ENCODE data around the gene NOPCHAP1. TPM values are rescaled to one million over a fixed set of nuclear protein-coding genes. Genes with fewer than 3 reads are reported as not detected.
A peak's percentile ranks its signal among the peaks of the same experiment; 100 is the strongest.
"Not testable (repeated sequence)": the region's sequence is repeated elsewhere in the genome, so short reads cannot be mapped to it uniquely, and the experiment has no call there.

NOPCHAP1 gene
- total RNA-seq (7.5 and 9.0 TPM in 2 replicates), polyA plus RNA-seq (25.6 and 50.9 TPM in 2 replicates)

- peak within 1 kb of the TSS; percentile 71 for H3K27ac ChIP-seq
- peak within 1 kb of the TSS; percentile 67 for H3K4me3 ChIP-seq
- TF ChIP-seq CTCF (IDR thresholded peaks at IDR 0.05; ENCODE audit: low read depth, low read length) = no peak
- peaks cover 16% of the 10 kb centered on the region for H3K4me1 ChIP-seq (ENCODE audit: low read depth)
- H3K36me3 ChIP-seq = no peaks in the 10 kb centered on the region
- peak; percentile 89 to 95 for DNase-seq (ENCODE audit: low read depth in 1 of 2, low spot score in 1 of 2)
- no peaks in the 10 kb centered on the region for H3K9me3 ChIP-seq (ENCODE audit: low read depth)
- H3K27me3 ChIP-seq = no peaks in the 10 kb centered on the region
These were observed at the start of gene NOPCHAP1 for GRCh38 chr12:104986022-104986941. NOPCHAP1 (plus strand) TSS chr12:104986316; CDS start chr12:104986353, 37 bp downstream.

- Histone ChIP-seq H3K4me3 (no peak overlapping the region), H3K36me3 (no peaks in the 10 kb centered on the region), H3K27me3 (no peaks in the 10 kb centered on the region), H3K9me3 (ENCODE audit: low read depth) (no peaks in the 10 kb centered on the region), H3K4me1 (ENCODE audit: low read depth) (no peaks in the 10 kb centered on the region), H3K27ac (no peak overlapping the region)
- TF ChIP-seq CTCF (IDR thresholded peaks at IDR 0.05; ENCODE audit: low read depth, low read length) = no peak
- DNase-seq (ENCODE audit: low read depth in 1 of 2, low spot score in 1 of 2) = no peak
These were observed 47.7 kb upstream of the NOPCHAP1 start for GRCh38 chr12:104938371-104938770.

- DNase-seq (ENCODE audit: low read depth in 1 of 2, low spot score in 1 of 2) = no peak
- no peak for TF ChIP-seq CTCF (IDR thresholded peaks at IDR 0.05; ENCODE audit: low read depth, low read length)
These were observed 47.0 kb upstream of the NOPCHAP1 start for GRCh38 chr12:104939089-104939488.

GRCh38 chr12:104941454-104941853 is 44.7 kb upstream of the NOPCHAP1 start:
- Histone ChIP-seq H3K27me3 (no peaks in the 10 kb centered on the region), H3K27ac (no peak overlapping the region), H3K9me3 (ENCODE audit: low read depth) (no peaks in the 10 kb centered on the region), H3K4me1 (ENCODE audit: low read depth) (no peaks in the 10 kb centered on the region), H3K4me3 (no peak overlapping the region), H3K36me3 (no peaks in the 10 kb centered on the region)
- no peak for TF ChIP-seq CTCF (IDR thresholded peaks at IDR 0.05; ENCODE audit: low read depth, low read length)
- DNase-seq (ENCODE audit: low read depth in 1 of 2, low spot score in 1 of 2) = no peak

More at GRCh38 chr12:104939089-104939488, 47.0 kb upstream of the NOPCHAP1 start:
- Histone ChIP-seq H3K27ac (no peak overlapping the region), H3K27me3 (no peaks in the 10 kb centered on the region), H3K9me3 (ENCODE audit: low read depth) (no peaks in the 10 kb centered on the region), H3K4me1 (ENCODE audit: low read depth) (no peaks in the 10 kb centered on the region), H3K36me3 (no peaks in the 10 kb centered on the region), H3K4me3 (no peak overlapping the region)

GRCh38 chr12:104942075-104942474 is 44.0 kb upstream of the NOPCHAP1 start:
- Histone ChIP-seq H3K27ac (no peak overlapping the region), H3K4me3 (no peak overlapping the region), H3K36me3 (no peaks in the 10 kb centered on the region), H3K9me3 (ENCODE audit: low read depth) (no peaks in the 10 kb centered on the region), H3K4me1 (ENCODE audit: low read depth) (no peaks in the 10 kb centered on the region), H3K27me3 (no peaks in the 10 kb centered on the region)
- TF ChIP-seq CTCF (IDR thresholded peaks at IDR 0.05; ENCODE audit: low read depth, low read length) = no peak
- DNase-seq (ENCODE audit: low read depth in 1 of 2, low spot score in 1 of 2) = no peak

GRCh38 chr12:104943401-104943800 is 42.7 kb upstream of the NOPCHAP1 start:
- DNase-seq (ENCODE audit: low read depth in 1 of 2, low spot score in 1 of 2); H3K27ac ChIP-seq; H3K4me1 ChIP-seq (ENCODE audit: low read depth); H3K27me3 ChIP-seq; H3K4me3 ChIP-seq; H3K9me3 ChIP-seq (ENCODE audit: low read depth); H3K36me3 ChIP-seq: not testable (repeated sequence)

Data from cardiac muscle cell (in vitro differentiated cells and primary cell).